Measurements from ENCODE around the gene ADAMTSL2.

- TF ChIP-seq USF2 (IDR thresholded peaks at IDR 0.05; ENCODE audit: low read depth, low read length), result no peak
- no peak for TF ChIP-seq USF2 (CRISPR knock-in tag; IDR thresholded peaks at IDR 0.05; ENCODE audit: borderline replicate concordance)
- no peak for TF ChIP-seq CTCF (CRISPR knock-in tag; IDR thresholded peaks at IDR 0.05)
- no peak for TF ChIP-seq TARDBP (CRISPR knock-in tag; IDR thresholded peaks at IDR 0.05)
- no peak for TF ChIP-seq HNRNPL (IDR thresholded peaks at IDR 0.05; ENCODE audit: low read depth, low read length)
- TF ChIP-seq FOXA1 (IDR thresholded peaks at IDR 0.05), result no peak
- TF ChIP-seq FOXA1 (CRISPR knock-in tag; IDR thresholded peaks at IDR 0.05), result no peak
- TF ChIP-seq JUN (CRISPR knock-in tag; IDR thresholded peaks at IDR 0.05), result no peak
- TF ChIP-seq SIN3B (IDR thresholded peaks at IDR 0.05; ENCODE audit: low read length), result no peak
- no peak for TF ChIP-seq CREB1 (IDR thresholded peaks at IDR 0.05)
- no peak for TF ChIP-seq CREB1 (CRISPR knock-in tag; IDR thresholded peaks at IDR 0.05)
- TF ChIP-seq RAD21 (CRISPR knock-in tag; IDR thresholded peaks at IDR 0.05), result no peak
- no peak for TF ChIP-seq ZNF605 (CRISPR knock-in tag; IDR thresholded peaks at IDR 0.05)
- TF ChIP-seq CEBPB (IDR thresholded peaks at IDR 0.05; ENCODE audit: borderline replicate concordance, low read depth, low read length), result no peak
These were observed 32.3 kb downstream of the ADAMTSL2 start for GRCh38 chr9:133566817-133567216.
